Calu3 (cell line): ENCODE data around the gene KRTAP19-8. TPM values are rescaled to one million over a fixed set of nuclear protein-coding genes. Genes with fewer than 3 reads are reported as not detected.

Experiments
- BruUV-seq: library from RNA; stranded (reverse); fragments of 400-500 nt; replicated peaks from 2 replicates; lab custom pipeline; 2021; lab: Mats Ljungman, UMichigan
- CTCF ChIA-PET: fragments of 300-600 bp; sonication (Branson Sonifier 250); formaldehyde crosslinking; loops from one replicate; lab custom pipeline; 2022; ENCODE audit warnings: antibody characterized with exemption; lab: Charles Lee
- DNase-seq: peaks from one replicate; pipeline ENCODE4 v3.0.0; 2022
- H3K27ac Mint-ChIP-seq: one replicate; pipeline ENCODE4 v1.8.0; 2022; ENCODE audit warnings: mixed read lengths; ENCODE audit not compliant: unreplicated experiment
- H3K27me3 Mint-ChIP-seq: one replicate; pipeline ENCODE4 v1.8.0; 2022; ENCODE audit warnings: mixed read lengths; ENCODE audit not compliant: unreplicated experiment
- H3K36me3 Mint-ChIP-seq: one replicate; pipeline ENCODE4 v1.8.0; 2022; ENCODE audit warnings: mild to moderate bottlenecking, moderate library complexity, mixed read lengths; ENCODE audit not compliant: insufficient read depth, unreplicated experiment
- H3K4me1 Mint-ChIP-seq: one replicate; pipeline ENCODE4 v1.8.0; 2022; ENCODE audit warnings: mild to moderate bottlenecking, low read depth, mixed read lengths; ENCODE audit not compliant: unreplicated experiment
- H3K4me3 Mint-ChIP-seq: one replicate; pipeline ENCODE4 v1.8.0; 2022; ENCODE audit warnings: mild to moderate bottlenecking, low read depth, moderate library complexity, mixed read lengths; ENCODE audit not compliant: unreplicated experiment
- H3K9me3 Mint-ChIP-seq: one replicate; pipeline ENCODE4 v1.8.0; 2022; ENCODE audit warnings: low read depth, mixed read lengths; ENCODE audit not compliant: unreplicated experiment
- CTCF ChIP-seq: fragments of 200-600 bp; IDR thresholded peaks from one replicate; pipeline ENCODE4 v1.8.0; 2022; ENCODE audit warnings: antibody characterized with exemption; ENCODE audit not compliant: unreplicated experiment
- intact Hi-C: fragments of 100-400 bp; cut with micrococcal nuclease; formaldehyde crosslinking; loops from one replicate; pipeline ENCODE4 v1.10.0; 2022; ENCODE audit not compliant: unreplicated experiment
- total RNA-seq: library from RNA; stranded (reverse); gene quantifications from 2 replicates; pipeline ENCODE4 v1.2.3, GENCODE V29; 2022

Gene KRTAP19-8
- total RNA-seq, 1 experiment from 2014 or later = not detected

- H3K4me1 Mint-ChIP-seq = no peaks in the 10 kb centered on the region
- no peaks in the 10 kb centered on the region for H3K9me3 Mint-ChIP-seq
- CTCF ChIA-PET = no interaction called here
- intact Hi-C loops = no loop called here
- DNase-seq = no peak
- no peak overlapping the region for H3K27ac Mint-ChIP-seq
- H3K27me3 Mint-ChIP-seq = peaks cover 9% of the 10 kb centered on the region
- no TSS peak for BruUV-seq
- TF ChIP-seq CTCF = no peak
- no peak overlapping the region for H3K4me3 Mint-ChIP-seq
- no peaks in the 10 kb centered on the region for H3K36me3 Mint-ChIP-seq
Measured at GRCh38 chr21:31042080-31042464, 3.8 kb upstream of the KRTAP19-8 start.

- Mint-ChIP-seq H3K4me3 (no peak overlapping the region), H3K36me3 (no peaks in the 10 kb centered on the region), H3K4me1 (no peaks in the 10 kb centered on the region), H3K27me3 (peaks cover 3% of the 10 kb centered on the region), H3K27ac (no peak overlapping the region), H3K9me3 (no peaks in the 10 kb centered on the region)
- no TSS peak for BruUV-seq
- DNase-seq = no peak
- TF ChIP-seq CTCF = no peak
- intact Hi-C loops = no loop called here
- CTCF ChIA-PET = no interaction called here
Measured at GRCh38 chr21:31041295-31042079, 3.2 kb upstream of the KRTAP19-8 start.

- Mint-ChIP-seq H3K4me1 (no peaks in the 10 kb centered on the region), H3K36me3 (no peaks in the 10 kb centered on the region), H3K4me3 (no peak overlapping the region), H3K9me3 (no peaks in the 10 kb centered on the region), H3K27me3 (no peaks in the 10 kb centered on the region), H3K27ac (no peak overlapping the region)
- CTCF ChIA-PET = no interaction called here
- DNase-seq = no peak
- intact Hi-C loops = no loop called here
- TF ChIP-seq CTCF = no peak
- no TSS peak for BruUV-seq
Measured at GRCh38 chr21:31034378-31034777, 3.9 kb downstream of the KRTAP19-8 start.

GRCh38 chr21:31030367-31031106 lies 7.7 kb downstream of the KRTAP19-8 start:
- TF ChIP-seq CTCF = no peak
- no peak overlapping the region for H3K27ac Mint-ChIP-seq
- BruUV-seq = no TSS peak
- H3K9me3 Mint-ChIP-seq = no peaks in the 10 kb centered on the region
- H3K36me3 Mint-ChIP-seq = no peaks in the 10 kb centered on the region
- no peak for DNase-seq
- CTCF ChIA-PET = interaction anchor here (0.6 kb wide), 1 partner anchor 309 kb away, joined by 7 read pairs; no protein-coding TSS in a partner anchor
- no peaks in the 10 kb centered on the region for H3K4me1 Mint-ChIP-seq
- H3K27me3 Mint-ChIP-seq = no peaks in the 10 kb centered on the region
- no peak overlapping the region for H3K4me3 Mint-ChIP-seq
- intact Hi-C loops = no loop called here
